Stimulated activated naive B cell treated with anti-CD40 and anti-IgM and Interleukin-4, amounts not matched to agents 10 μg/mL and 1 μg/mL and 100 μg/mL, for 72 hours (primary cell): Measurements from ENCODE around the gene MPO.

Experiments used
- ATAC-seq, 2 donors: fragments of 150-1000 bp; cut with Tn5 transposase; replicated peaks; 2 replicates each; pipeline ENCODE4 v1.10.0; 2021; ENCODE audit warnings: moderate library complexity in 1 of 2
- DNase-seq: peaks from one replicate; pipeline ENCODE4 v3.0.0; 2021
- H3K27ac Mint-ChIP-seq: one replicate; pipeline ENCODE4 v1.8.0; 2022; ENCODE audit warnings: mild to moderate bottlenecking, mixed read lengths
- H3K27me3 Mint-ChIP-seq, 2 donors: one replicate each; pipeline ENCODE4 v1.8.0; 2022; ENCODE audit warnings: mixed read lengths in 2 of 2
- H3K36me3 Mint-ChIP-seq, 2 donors: one replicate each; pipeline ENCODE4 v1.8.0; 2022; ENCODE audit warnings: mixed read lengths in 2 of 2, mild to moderate bottlenecking in 1 of 2
- H3K4me1 Mint-ChIP-seq, 2 donors: one replicate each; pipeline ENCODE4 v1.8.0; 2022; ENCODE audit warnings: mixed read lengths in 2 of 2, mild to moderate bottlenecking in 1 of 2
- H3K4me3 Mint-ChIP-seq, 2 donors: one replicate each; pipeline ENCODE4 v1.8.0; 2022; ENCODE audit warnings: mild to moderate bottlenecking in 2 of 2, mixed read lengths in 2 of 2, moderate library complexity in 1 of 2
- H3K9me3 Mint-ChIP-seq, 2 donors: one replicate each; pipeline ENCODE4 v1.8.0; 2022; ENCODE audit warnings: mixed read lengths in 2 of 2, mild to moderate bottlenecking in 1 of 2

MPO gene

DNA sequence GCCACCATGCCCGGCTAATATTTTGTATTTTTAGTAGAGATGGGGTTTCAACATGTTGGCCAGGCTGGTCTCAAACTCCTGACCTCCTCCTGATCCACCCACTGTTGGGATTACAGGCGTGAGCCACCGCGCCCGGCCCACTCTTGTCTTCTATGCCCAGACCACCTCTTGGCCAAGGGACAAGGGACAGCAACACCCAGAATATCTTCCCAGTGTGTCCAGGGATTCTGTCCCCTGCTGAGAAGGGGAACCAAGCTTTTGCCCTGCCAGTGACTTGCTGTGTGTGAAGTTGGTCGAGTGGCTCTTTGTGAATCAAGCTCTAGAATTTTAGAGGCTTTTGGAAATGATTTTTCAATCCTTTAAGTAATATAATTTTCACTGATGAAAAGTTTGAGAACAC lies 1.7 kb upstream of the MPO start:
- no peak for DNase-seq
- Mint-ChIP-seq H3K36me3 (no peaks in the 10 kb centered on the region), H3K4me3 (no peak overlapping the region), H3K4me1 (peaks cover 0 to 1% of the 10 kb centered on the region in 2 donors), H3K27me3 (peaks cover 28 to 30% of the 10 kb centered on the region in 2 donors), H3K9me3 (no peaks in the 10 kb centered on the region), H3K27ac (no peak overlapping the region)
- ATAC-seq, result no peak

DNA sequence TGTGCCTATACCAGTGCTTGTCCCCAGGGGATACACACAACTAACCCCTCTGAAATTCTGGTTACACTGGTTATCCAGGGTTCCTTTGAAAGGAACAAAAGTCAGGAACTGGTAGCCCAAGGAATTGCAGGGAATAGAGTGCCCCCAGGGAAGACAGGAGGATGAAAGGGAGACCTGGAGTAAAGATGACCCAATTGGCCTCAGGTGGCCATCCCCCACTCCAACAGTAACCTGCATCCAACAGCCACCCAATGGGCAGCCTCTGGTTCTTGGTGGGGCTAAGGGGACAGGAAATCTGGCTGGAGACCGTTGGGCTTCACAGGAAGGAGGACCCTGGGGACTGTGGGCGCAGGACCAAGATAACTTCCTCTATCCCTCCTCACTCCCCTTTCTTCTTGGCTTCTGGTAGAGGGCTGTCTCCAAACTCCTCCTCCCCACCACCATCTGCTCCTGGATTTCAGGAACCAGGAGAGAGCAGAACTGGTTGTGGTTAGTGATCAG lies 826 bp upstream of the MPO start:
- H3K36me3 Mint-ChIP-seq, result no peaks in the 10 kb centered on the region
- H3K9me3 Mint-ChIP-seq, result no peaks in the 10 kb centered on the region
- no peak overlapping the region for H3K27ac Mint-ChIP-seq
- no peak overlapping the region for H3K4me3 Mint-ChIP-seq
- DNase-seq, result no peak
- peaks cover 26 to 30% of the 10 kb centered on the region in 2 donors for H3K27me3 Mint-ChIP-seq
- peaks cover 0 to 1% of the 10 kb centered on the region in 2 donors for H3K4me1 Mint-ChIP-seq
- peak; percentile 27 for ATAC-seq

- H3K4me1 Mint-ChIP-seq, result peaks cover 0 to 1% of the 10 kb centered on the region in 2 donors
- H3K36me3 Mint-ChIP-seq, result no peaks in the 10 kb centered on the region
- no peaks in the 10 kb centered on the region for H3K9me3 Mint-ChIP-seq
- DNase-seq (no peak), ATAC-seq (peak in 1 of 2 donors; percentile 48)
- peak overlapping the region; percentile 63 for H3K27ac Mint-ChIP-seq
- peaks cover 26 to 35% of the 10 kb centered on the region in 2 donors for H3K27me3 Mint-ChIP-seq
- no peak overlapping the region for H3K4me3 Mint-ChIP-seq
Measured at GRCh38 chr17:58279736-58280479, 827 bp downstream of the MPO start.

- Mint-ChIP-seq H3K36me3 (no peaks in the 10 kb centered on the region), H3K27me3 (peaks cover 26 to 31% of the 10 kb centered on the region in 2 donors), H3K27ac (no peak overlapping the region), H3K4me1 (peaks cover 0 to 1% of the 10 kb centered on the region in 2 donors), H3K9me3 (no peaks in the 10 kb centered on the region), H3K4me3 (no peak overlapping the region)
- DNase-seq (no peak), ATAC-seq (no peak)
Measured at GRCh38 chr17:58279016-58279711, 1.6 kb downstream of the MPO start.

DNA sequence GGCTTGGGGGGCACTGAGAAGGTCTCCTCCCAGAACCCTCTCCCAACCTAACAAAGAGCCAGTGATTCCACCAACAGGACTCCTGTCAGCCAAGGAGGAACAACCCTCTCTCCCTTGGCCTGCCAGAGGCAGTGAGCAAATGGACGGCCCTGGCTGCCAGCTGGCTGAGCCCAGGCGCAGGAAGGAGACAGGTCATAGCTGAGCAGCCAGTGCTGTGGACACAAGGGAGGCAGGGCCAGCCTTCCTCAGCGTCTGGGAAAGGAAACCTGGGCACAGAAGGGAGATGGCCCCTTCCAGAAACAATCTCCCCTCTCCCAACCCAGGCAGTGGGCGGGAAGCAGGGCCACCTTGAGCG lies 2.1 kb downstream of the MPO start:
- Mint-ChIP-seq H3K27ac (no peak overlapping the region), H3K4me1 (peaks cover under 1 to 1% of the 10 kb centered on the region in 2 donors), H3K9me3 (no peaks in the 10 kb centered on the region), H3K36me3 (no peaks in the 10 kb centered on the region), H3K4me3 (no peak overlapping the region), H3K27me3 (peaks cover 26 to 29% of the 10 kb centered on the region in 2 donors)
- ATAC-seq (no peak), DNase-seq (no peak)

- Mint-ChIP-seq H3K9me3 (no peaks in the 10 kb centered on the region), H3K4me1 (peaks cover 4 to 7% of the 10 kb centered on the region in 2 donors), H3K36me3 (no peaks in the 10 kb centered on the region), H3K27ac (no peak overlapping the region), H3K4me3 (no peak overlapping the region), H3K27me3 (peaks cover 26 to 27% of the 10 kb centered on the region in 2 donors)
- no peak for ATAC-seq
- DNase-seq, result no peak
Measured at GRCh38 chr17:58277802-58278595, 2.7 kb downstream of the MPO start.

DNA sequence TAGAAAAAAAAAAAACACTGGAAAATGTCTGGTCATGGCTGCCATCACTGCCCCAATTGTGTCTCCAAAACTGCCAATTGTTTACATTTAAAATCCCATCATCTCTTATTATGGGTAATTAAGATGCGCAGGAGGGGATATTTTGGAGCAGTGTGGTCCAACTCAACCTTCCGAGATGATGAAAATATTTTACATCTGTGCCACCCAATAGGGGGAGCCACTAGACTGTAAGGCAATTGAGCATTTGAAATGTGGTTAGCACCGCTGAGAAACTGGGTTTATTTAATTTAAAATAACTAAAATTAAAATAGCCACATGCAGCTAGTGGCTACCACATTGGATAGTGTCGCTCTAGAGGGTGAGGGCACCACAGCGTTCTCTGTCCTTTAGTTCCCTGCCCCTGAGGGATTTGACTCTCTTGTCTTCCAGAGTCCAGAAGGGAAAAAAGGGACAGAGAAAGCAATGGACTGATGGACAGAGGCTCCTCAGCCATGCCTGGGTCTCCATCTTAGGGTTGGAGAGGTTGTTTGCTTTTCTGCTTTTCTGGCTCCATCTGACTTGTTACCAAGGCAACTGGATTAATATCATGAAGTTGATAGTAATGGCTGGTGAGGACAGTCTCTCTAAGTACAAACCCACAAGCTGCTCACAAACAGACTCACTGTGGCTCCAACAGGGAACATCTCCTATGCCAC lies 3.5 kb downstream of the MPO start:
- Mint-ChIP-seq H3K9me3 (no peaks in the 10 kb centered on the region), H3K4me3 (no peak overlapping the region), H3K4me1 (peaks cover 4 to 7% of the 10 kb centered on the region in 2 donors), H3K27me3 (peaks cover 26 to 29% of the 10 kb centered on the region in 2 donors), H3K27ac (no peak overlapping the region), H3K36me3 (no peaks in the 10 kb centered on the region)
- ATAC-seq (no peak), DNase-seq (no peak)

DNA sequence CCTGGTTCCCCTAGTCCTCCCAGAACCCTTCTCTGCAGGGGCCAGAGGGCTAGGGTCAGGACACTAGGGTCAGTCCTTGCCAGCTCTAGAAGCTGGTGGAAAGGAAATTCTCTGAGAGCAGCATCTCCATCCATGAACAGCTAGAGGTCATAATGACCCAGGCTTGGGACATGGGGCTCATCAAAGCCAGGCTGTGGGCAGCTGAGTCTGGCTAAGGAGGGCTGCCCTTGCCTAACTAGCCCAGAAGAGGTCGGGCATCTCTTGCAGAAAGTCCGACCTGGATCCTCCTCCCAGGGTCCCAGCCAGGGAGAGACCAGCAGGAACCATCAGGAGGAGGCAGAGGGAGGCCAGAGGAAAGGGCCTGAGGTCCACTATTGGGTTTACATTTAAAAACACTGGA lies 4.3 kb downstream of the MPO start:
- H3K27me3 Mint-ChIP-seq, result peaks cover 26 to 32% of the 10 kb centered on the region in 2 donors
- H3K9me3 Mint-ChIP-seq, result no peaks in the 10 kb centered on the region

DNA sequence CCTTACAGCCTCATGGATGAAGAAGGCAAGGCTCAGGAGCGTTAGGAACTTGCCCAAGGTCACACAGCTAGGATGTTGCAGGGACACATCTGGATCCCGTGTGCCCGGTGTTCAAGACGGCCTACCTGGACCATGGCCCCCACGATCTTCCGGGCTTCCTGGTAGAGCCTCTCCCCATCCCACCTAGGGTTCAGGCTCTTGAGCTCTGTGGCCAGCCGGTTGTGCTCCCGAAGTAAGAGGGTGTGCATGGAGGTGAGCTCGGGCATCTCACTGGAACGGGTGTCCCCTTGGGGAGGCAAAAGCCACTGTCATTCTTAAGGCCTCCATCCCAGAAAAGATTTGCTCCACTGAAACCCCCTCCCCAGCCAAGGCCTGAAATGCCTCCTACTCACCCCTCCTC lies 5.3 kb downstream of the MPO start:
- Mint-ChIP-seq H3K27me3 (peaks cover 26% of the 10 kb centered on the region in 2 donors), H3K36me3 (no peaks in the 10 kb centered on the region), H3K27ac (no peak overlapping the region), H3K9me3 (no peaks in the 10 kb centered on the region), H3K4me1 (peaks cover 3 to 7% of the 10 kb centered on the region in 2 donors), H3K4me3 (no peak overlapping the region)
- DNase-seq, result no peak
- ATAC-seq, result no peak

More for the DNA sequence above, 4.3 kb downstream of the MPO start:
- Mint-ChIP-seq H3K27ac (no peak overlapping the region), H3K4me3 (no peak overlapping the region), H3K36me3 (no peaks in the 10 kb centered on the region), H3K4me1 (peaks cover 4 to 7% of the 10 kb centered on the region in 2 donors)
- ATAC-seq (no peak), DNase-seq (no peak)

DNA sequence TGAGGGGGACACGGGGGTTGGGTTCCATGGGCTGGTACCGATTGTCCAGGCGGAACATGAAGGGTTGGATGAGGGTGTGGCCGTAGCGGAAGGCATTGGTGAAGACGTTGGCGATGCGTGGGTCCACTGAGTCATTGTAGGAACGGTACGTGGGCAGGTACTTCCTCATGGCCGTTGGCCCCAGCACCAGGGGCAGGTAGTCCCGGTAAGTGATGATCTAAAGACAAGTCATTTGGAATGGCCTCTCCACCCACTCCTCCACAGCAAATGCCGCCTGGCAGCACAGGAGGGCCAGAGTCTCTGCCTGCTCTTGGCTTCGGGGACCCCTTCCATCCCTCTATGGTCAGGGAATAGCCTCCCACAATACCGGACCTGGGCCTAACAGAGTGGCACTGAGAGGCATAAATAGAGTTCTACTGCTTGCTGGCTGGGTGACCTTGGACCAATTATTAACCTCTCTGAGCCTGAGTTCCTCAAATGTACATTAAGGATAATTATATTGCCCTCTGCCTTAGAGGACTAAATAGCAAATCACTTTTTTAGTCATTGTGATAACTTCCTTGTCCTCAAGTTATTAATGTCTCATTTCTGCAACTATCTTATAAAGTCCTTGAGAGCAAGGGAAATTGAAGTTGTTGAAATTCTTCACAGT lies 7.2 kb downstream of the MPO start:
- H3K27ac Mint-ChIP-seq, result no peak overlapping the region
- peaks cover 11 to 13% of the 10 kb centered on the region in 2 donors for H3K27me3 Mint-ChIP-seq
- no peaks in the 10 kb centered on the region for H3K9me3 Mint-ChIP-seq
- no peak overlapping the region for H3K4me3 Mint-ChIP-seq
- no peaks in the 10 kb centered on the region for H3K36me3 Mint-ChIP-seq
- ATAC-seq (peak; percentile 67 to 72), DNase-seq (peak; percentile 21)
- H3K4me1 Mint-ChIP-seq, result peaks cover 3 to 7% of the 10 kb centered on the region in 2 donors

DNA sequence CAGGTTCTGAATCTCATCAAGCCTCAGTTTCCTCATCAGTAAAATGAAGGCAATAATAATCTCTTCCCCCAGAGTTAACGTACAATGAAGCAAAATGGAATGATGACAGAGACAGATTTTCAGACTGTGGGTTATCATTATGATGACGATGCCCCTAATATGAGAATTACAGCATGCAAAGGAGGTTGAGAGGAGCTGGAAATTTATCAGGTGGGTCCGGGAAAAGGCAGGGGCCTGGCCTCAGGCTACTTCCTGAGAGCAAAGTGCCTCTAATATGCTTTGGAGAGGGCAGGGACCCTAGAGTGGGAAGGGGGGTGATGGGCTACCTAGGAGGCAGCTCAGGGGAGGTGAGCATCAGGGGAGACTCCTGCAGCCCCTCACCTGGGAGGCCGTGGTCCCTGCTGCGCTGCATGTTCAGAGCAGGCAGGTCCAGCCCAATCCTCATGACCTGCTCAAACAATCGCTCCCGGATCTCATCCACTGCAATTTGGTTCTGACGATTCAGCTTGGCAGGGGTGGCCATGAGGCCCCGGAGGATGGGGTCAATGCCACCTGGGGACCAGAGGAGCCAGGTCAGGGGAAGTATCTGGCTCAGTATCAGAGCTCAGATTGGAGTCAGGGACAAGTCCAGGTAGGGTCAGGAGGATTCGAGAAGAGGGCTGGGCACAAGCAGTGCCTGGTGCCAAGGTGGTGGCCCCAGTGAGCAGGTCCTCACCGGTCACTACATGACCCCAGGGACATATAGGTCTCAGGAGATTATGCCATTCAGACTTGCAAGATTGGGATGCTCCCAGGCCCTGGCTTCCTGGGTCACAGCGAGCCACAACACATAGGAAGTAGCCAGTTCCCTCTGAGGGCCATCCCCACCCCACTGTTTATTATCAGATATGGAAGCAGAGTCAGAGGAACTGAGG lies 8.1 kb downstream of the MPO start:
- Mint-ChIP-seq H3K4me3 (no peak overlapping the region), H3K27me3 (peaks cover 1 to 10% of the 10 kb centered on the region in 2 donors), H3K36me3 (no peaks in the 10 kb centered on the region), H3K27ac (peak overlapping the region; percentile 7), H3K4me1 (peaks cover 3 to 7% of the 10 kb centered on the region in 2 donors), H3K9me3 (no peaks in the 10 kb centered on the region)
- no peak for ATAC-seq
- no peak for DNase-seq

GRCh38 chr17:58271216-58271931 lies 9.4 kb downstream of the MPO start:
- Mint-ChIP-seq H3K36me3 (no peaks in the 10 kb centered on the region), H3K27ac (no peak overlapping the region), H3K4me1 (peaks cover 3 to 7% of the 10 kb centered on the region in 2 donors), H3K4me3 (no peak overlapping the region), H3K9me3 (no peaks in the 10 kb centered on the region), H3K27me3 (peaks cover 0 to 13% of the 10 kb centered on the region in 2 donors)
- no peak for DNase-seq
- no peak for ATAC-seq
